Kidney (tissue), 22 donors: ENCODE data around the gene ARMH3. TPM values are rescaled to one million over a fixed set of nuclear protein-coding genes. Genes with fewer than 3 reads are reported as not detected.

Experiments used
- DNase-seq, 5 donors: peaks; one replicate each; pipeline ENCODE4 v3.0.0-alpha.2; 2013 to 2020
- FAIRE-seq: peaks from 2 replicates; lab custom pipeline; 2012; peaks lifted over from hg19 to GRCh38; lab: Jason Lieb, UNC
- H3K27ac ChIP-seq, 2 donors: one replicate each; pipeline ENCODE4 v1.7.0; 2013; ENCODE audit warnings: low read depth in 2 of 2, low read length in 2 of 2, inconsistent platforms in 1 of 2
- H3K27me3 ChIP-seq: one replicate; pipeline ENCODE4 v1.7.1; 2013; ENCODE audit warnings: low read length, inconsistent platforms; ENCODE audit not compliant: control insufficient read depth, insufficient read depth
- H3K36me3 ChIP-seq, 3 donors: one replicate each; pipeline versions ENCODE4 v1.7.0 to v1.7.1; 2013; ENCODE audit warnings: low read length in 3 of 3, control low read depth in 1 of 3, inconsistent platforms in 1 of 3; ENCODE audit not compliant: insufficient read depth in 3 of 3, control insufficient read depth in 2 of 3
- H3K4me1 ChIP-seq, 3 donors: one replicate each; pipeline versions ENCODE4 v1.7.0 to v1.7.1; 2013; ENCODE audit warnings: low read length in 3 of 3, inconsistent platforms in 1 of 3, low read depth in 1 of 3; ENCODE audit not compliant: control insufficient read depth in 2 of 3, insufficient read depth in 2 of 3
- H3K4me3 ChIP-seq, 3 donors: one replicate each; pipeline versions ENCODE4 v1.7.0 to v1.8.1; 2013; ENCODE audit warnings: low read length in 3 of 3, control low read depth in 1 of 3, inconsistent platforms in 1 of 3
- H3K9ac ChIP-seq, 3 donors: one replicate each; pipeline versions ENCODE4 v1.7.0 to v1.7.1; 2013; ENCODE audit warnings: low read length in 3 of 3, control low read depth in 1 of 3, inconsistent platforms in 1 of 3
- H3K9me3 ChIP-seq, 3 donors: one replicate each; pipeline versions ENCODE4 v1.7.0 to v1.7.1; 2013; ENCODE audit warnings: low read length in 3 of 3, control low read depth in 1 of 3, inconsistent platforms in 1 of 3; ENCODE audit not compliant: control insufficient read depth in 2 of 3, insufficient read depth in 1 of 3
- CTCF ChIP-seq: IDR thresholded peaks from 3 replicates; pipeline ENCODE4 v1.5.1; 2012; ENCODE audit warnings: mild to moderate bottlenecking, moderate library complexity, borderline replicate concordance; ENCODE audit not compliant: insufficient read depth; ENCODE audit errors: extremely low read depth
- intact Hi-C: fragments of 100-400 bp; cut with DNase I; formaldehyde crosslinking; loops from one replicate; pipeline ENCODE4 v1.11.1; 2022
- long read RNA-seq, 10 donors: library from polyadenylated mRNA in 1 of 10; unstranded in 1 of 10; transcript quantifications; one replicate each; pipeline ENCODE4 v2.0.0 and lab custom pipeline, GENCODE V29; 2021 to 2026
- polyA plus RNA-seq: library from polyadenylated mRNA; stranded (reverse); fragments of 350-450 nt; fragmentation: Illumina TruSeq; extraction: RNeasy Lipid Tissue Mini Kit (QIAGEN cat#74804); gene quantifications from one replicate; pipeline ENCODE4 v1.2.3, GENCODE V29; 2014; ENCODE audit warnings: low read depth, low replicate concordance; ENCODE audit not compliant: insufficient read depth
- total RNA-seq: library from RNA; stranded (reverse); fragmentation: NEBNext Ultra II Directional; extraction: Animal tissue kit (Norgen Biotek cat#: 25700); gene quantifications from one replicate; pipeline ENCODE4 v1.2.1, GENCODE V29; 2021
- donor health status: control.
- donor health status: control.
- donor health status: control.
- donor health status: control.
- donor health status: control.
- donor health status: DM: yes; HTN: yes; CAD: no.
- donor health status: Normal renal cell carcinoma (clear cell type).

ARMH3 gene
- total RNA-seq (26.1 TPM), polyA plus RNA-seq (14.0 TPM)
- long read RNA-seq, donor 1: 0 reads
- long read RNA-seq, donor 2: 0 reads
- long read RNA-seq, donor 3: 0 reads
- long read RNA-seq, donor 4, partial matches to known transcripts: 0 of 2 reads
- long read RNA-seq, donor 4, other reads (novel, unspliced or antisense): 0 of 2 reads
- long read RNA-seq, donor 5: 0 reads
- long read RNA-seq, donor 6: 0 reads
- long read RNA-seq, donor 7, partial matches to known transcripts: 0 of 9 reads
- long read RNA-seq, donor 7, other reads (novel, unspliced or antisense): 8 of 9 reads
- long read RNA-seq, donor 8, partial matches to known transcripts: 0 of 1 reads
- long read RNA-seq, donor 8, other reads (novel, unspliced or antisense): 0 of 1 reads
- long read RNA-seq, donor 9: 0 reads
- long read RNA-seq, donor 10, full-length matches to known transcripts: 1 of 1 reads
- long read RNA-seq, donor 10, partial matches to known transcripts: 0 of 1 reads
- long read RNA-seq, donor 10, other reads (novel, unspliced or antisense): 0 of 1 reads

- no peaks in the 10 kb centered on the region for H3K36me3 ChIP-seq
- no peak for TF ChIP-seq CTCF
- FAIRE-seq (no peak), DNase-seq (peak; percentile 95 to 99 (median 96))
- no peaks in the 10 kb centered on the region for H3K27me3 ChIP-seq
- peak within 1 kb of the TSS; percentile 86 to 91 for H3K27ac ChIP-seq
- intact Hi-C loops: no loop called here
- no peaks in the 10 kb centered on the region for H3K9me3 ChIP-seq
- H3K4me1 ChIP-seq: peaks cover 0 to 3% (median 2%) of the 10 kb centered on the region in 3 donors
- peak within 1 kb of the TSS; percentile 43 to 96 (median 93) for H3K9ac ChIP-seq
- H3K4me3 ChIP-seq: peak within 1 kb of the TSS; percentile 82 to 97 (median 96)
Measured at GRCh38 chr10:102055647-102056419, at the start of gene ARMH3. Gene ARMH3 (minus strand): TSS chr10:102056173. CDS start chr10:102040114, 16,059 bp downstream.

- intact Hi-C loops: no loop called here
- Histone ChIP-seq H3K4me1 (no peaks in the 10 kb centered on the region), H3K36me3 (peaks cover 0 to 10% (median 0%) of the 10 kb centered on the region in 3 donors), H3K9ac (no peak overlapping the region), H3K27ac (no peak overlapping the region), H3K9me3 (no peaks in the 10 kb centered on the region), H3K27me3 (no peaks in the 10 kb centered on the region), H3K4me3 (no peak overlapping the region)
- no peak for TF ChIP-seq CTCF
- DNase-seq: no peak
- no peak for FAIRE-seq
Measured at GRCh38 chr10:102102421-102102820, 46.4 kb upstream of the ARMH3 start.

- H3K9ac ChIP-seq: no peak overlapping the region
- H3K4me3 ChIP-seq: no peak overlapping the region
- DNase-seq (no peak), FAIRE-seq (no peak)
- no peaks in the 10 kb centered on the region for H3K9me3 ChIP-seq
- peaks cover 0 to 7% (median 0%) of the 10 kb centered on the region in 3 donors for H3K36me3 ChIP-seq
- intact Hi-C loops: no loop called here
- H3K27ac ChIP-seq: no peak overlapping the region
- no peaks in the 10 kb centered on the region for H3K4me1 ChIP-seq
- no peaks in the 10 kb centered on the region for H3K27me3 ChIP-seq
- TF ChIP-seq CTCF: no peak
Measured at GRCh38 chr10:102101152-102101551, 45.2 kb upstream of the ARMH3 start.
